LNCAP (cell line): Measurements from ENCODE around the gene RAB40C.

ENCODE experiments used
- TF ChIP-seq, protein P1 (sequence below): fragments of 450-650 bp; IDR thresholded peaks from 2 replicates; pipeline ENCODE4 v1.5.1; 2017; ENCODE audit warnings: mild to moderate bottlenecking

The RAB40C gene

DNA sequence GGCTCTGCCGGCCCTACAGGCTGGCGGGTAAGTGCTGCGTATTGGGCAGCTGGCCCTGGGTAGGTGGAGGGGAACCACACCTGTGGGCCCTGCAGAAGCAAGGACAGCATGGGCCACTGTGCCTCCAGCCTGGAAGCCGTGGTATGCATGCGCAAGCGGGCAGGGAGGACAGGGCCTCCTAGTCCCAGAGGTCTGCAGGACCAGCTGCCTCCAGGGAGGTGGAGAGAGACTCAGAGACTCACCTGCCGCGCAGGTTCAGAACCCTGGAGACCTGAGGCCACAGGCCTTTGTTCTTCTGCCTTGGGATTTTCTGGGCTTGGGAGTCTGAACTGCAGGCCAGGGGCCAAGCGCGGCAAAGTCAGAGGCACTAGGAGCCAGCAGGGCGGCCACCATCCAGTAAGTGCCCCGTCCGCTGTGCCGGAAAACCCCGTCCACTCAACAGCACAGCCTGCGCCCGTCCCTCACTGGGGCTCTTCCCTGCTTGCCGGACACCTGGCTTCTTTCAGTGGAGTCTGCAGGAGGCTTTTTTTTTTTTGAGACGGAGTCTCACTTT is 8.8 kb upstream of the RAB40C start:
- TF ChIP-seq, protein P1, sequence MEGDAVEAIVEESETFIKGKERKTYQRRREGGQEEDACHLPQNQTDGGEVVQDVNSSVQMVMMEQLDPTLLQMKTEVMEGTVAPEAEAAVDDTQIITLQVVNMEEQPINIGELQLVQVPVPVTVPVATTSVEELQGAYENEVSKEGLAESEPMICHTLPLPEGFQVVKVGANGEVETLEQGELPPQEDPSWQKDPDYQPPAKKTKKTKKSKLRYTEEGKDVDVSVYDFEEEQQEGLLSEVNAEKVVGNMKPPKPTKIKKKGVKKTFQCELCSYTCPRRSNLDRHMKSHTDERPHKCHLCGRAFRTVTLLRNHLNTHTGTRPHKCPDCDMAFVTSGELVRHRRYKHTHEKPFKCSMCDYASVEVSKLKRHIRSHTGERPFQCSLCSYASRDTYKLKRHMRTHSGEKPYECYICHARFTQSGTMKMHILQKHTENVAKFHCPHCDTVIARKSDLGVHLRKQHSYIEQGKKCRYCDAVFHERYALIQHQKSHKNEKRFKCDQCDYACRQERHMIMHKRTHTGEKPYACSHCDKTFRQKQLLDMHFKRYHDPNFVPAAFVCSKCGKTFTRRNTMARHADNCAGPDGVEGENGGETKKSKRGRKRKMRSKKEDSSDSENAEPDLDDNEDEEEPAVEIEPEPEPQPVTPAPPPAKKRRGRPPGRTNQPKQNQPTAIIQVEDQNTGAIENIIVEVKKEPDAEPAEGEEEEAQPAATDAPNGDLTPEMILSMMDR: no peak

DNA sequence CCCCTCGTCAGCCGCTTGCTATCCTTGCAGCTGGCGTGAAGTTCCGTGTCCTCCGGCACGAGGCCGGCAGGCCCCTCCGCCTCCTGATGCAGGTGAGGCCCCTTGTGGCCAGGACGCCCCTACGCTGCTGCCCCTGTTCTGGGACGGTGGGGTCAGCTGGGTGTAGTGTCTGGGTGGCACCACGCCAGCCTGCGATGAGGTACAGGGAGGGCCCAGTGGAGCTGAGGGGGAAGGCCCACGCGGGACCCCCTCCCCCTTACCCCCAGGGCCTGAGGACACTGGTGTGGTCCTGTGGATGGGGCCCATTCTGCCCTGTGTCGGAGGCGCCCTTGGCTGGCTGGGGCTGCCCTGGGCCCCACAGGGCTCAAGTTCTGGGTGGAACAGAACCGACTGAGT is 7.7 kb upstream of the RAB40C start:
- TF ChIP-seq, protein P1: no peak

DNA sequence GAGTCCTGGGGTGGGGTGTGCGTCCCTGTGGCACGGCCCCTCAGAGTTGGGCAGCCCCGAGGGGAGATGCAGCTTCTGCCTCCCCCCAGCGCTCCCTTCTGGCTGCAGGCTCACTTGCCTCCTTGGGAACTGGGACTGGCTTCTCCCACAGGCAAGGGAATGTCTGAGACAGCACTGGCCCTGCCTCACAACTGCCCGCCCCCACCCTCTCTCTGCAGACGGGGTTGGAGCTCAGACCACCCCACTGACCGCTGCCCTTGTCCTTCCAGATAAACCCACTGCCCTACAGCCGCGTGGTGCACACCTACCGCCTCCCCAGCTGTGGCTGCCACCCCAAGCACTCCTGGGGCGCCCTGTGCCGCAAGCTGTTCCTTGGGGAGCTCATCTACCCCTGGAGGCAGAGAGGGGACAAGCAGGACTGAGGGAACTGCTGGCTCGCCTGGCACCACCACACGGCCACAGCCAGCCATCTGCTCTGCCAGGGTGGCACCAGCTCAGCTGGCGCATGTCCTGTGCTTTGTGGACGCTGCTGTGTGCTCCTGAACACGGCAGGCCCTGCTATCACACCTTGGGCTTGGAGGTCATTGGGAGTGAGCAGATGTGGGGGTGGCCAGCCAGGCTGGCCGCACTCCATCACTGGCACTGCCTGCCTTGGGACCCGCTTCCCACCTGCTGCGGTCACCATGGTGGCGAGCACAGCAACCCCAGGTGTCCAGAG is 7.1 kb upstream of the RAB40C start:
- TF ChIP-seq, protein P1: no peak

DNA sequence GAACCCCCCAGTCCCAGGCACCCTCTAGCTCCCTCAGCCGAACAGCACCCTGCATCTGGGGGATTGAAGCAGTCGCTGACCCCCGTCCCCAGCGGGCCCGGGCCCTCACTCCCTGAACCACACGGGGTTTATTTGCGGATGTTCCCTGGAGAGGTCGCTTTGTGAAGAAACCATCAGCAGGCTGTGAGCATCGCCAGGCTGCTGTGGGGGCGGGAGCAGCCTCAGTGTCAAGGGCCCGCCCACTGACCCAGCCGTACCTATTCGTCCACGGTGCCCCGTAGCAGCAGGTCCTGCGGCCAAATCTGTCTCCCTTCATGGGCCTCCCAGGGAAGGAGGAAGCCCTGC is 6.4 kb upstream of the RAB40C start:
- TF ChIP-seq, protein P1: no peak

DNA sequence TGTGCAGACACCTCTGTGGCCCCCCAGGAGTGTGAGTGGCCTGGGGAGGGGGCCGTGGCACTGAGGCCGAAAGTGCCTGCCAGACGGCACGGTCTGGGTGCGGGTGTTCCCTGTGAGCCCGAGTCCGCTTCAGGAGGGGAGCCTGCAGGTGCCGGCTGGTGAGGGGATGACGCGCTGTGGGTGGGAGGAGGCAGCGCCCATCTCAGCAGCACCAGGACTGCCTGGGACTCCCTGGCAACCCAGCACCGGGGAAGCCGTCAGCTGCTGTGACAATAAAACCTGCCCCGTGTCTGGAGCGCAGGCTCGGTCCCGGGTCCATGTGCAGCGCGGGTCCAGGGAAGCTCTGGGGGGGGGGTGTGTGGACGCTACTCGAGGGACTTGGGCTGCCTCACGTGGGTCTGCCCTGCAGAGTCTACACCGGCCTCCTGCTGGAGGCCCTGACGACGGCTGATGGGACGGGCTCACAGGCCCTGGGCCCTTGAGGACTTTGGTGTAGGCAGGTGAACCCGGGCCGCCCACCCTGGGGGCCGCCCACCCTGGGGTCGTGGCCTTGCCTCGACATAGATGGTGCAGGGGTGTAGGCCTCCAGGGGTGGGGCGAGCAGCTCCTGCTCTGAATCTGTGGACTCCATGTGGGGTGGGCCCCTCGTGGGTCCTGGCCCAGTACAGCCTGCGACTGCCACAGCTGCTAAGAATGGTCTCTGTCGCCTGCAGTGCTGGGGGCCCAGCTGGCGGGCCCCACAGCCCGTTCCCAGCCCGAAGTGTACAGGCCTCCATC is 5.9 kb upstream of the RAB40C start:
- TF ChIP-seq, protein P1: no peak

DNA sequence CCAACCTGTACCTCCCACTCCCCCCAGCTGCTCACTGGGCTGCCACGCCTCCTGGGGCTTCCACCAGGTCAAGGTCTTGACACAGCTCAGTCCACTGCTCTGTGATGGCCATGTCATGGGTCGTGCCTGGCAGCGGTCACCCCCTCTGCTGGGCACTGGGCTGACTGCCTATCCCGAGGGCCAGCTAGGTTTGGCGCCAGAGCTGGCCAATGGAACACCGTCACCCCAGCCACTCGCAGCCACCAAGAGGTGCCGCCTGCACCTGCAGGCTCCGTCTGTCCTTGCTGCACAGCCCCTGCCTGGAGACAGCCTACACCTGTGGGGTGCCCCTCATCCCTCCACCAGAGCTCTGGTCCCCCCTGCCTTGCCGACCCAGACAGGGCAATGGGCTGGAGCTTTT is 4.5 kb upstream of the RAB40C start:
- TF ChIP-seq, protein P1: no peak; the same call in 1 of the 2 replicates

DNA sequence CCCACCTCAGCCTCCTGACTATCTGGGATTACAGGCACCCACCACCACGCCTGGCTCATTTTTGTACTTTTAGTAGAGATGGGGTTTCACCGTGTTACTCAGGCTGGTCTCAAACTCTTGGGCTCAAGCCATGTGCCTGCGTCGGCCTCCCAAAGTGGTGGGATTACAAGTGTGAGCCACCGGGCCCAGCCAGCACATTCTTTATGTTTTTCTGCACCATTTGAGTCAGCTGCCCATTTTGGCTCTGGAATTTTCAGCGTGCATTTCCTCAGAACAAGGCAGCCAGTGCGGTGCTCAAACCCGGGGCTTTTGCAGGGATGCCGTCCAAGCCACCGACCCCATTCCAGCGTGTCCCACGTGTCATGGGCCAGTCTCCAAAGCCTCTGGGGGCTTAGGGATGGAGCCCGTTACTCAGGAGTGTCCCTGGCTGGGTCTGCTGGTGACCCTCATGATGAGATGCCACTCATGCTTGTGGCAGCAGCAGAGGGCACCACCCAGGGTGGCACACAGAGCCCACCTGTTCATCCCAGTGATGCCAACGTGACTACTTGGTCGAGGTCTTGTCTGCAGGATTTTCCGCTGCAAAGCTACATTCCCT is 3.7 kb upstream of the RAB40C start:
- TF ChIP-seq, protein P1: no peak
